ENCODE data around the gene MMP24. TPM values are rescaled to one million over a fixed set of nuclear protein-coding genes. Genes with fewer than 3 reads are reported as not detected.

Gene MMP24
- total and polyA plus RNA-seq, 2 of the 13 experiments (the other 11 are each of a cell fraction or from before 2014, with no cell fraction given), result 0.29 to 0.35 TPM

DNA sequence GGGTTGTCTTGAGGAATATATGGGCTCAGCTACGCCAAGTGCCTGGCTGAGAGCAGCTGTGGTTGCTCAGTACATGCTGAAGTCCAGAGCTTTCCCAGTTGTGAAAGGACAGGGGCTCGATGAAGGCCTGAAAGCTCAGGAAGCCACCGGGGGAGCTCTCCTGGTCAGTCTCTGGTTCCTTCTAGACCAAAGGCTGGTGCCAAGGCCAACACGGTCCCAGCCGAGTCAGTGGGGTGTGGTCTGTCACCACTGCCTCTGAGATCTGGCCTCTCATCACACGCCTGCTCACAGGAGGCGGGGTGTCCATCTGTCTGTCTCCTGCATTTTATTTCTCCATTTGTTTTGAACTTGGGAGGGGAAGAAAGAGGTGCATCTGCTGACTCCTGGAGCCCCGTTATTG is 70.7 kb downstream of the MMP24 start (continued):
- TF ChIP-seq DR1 (CRISPR knock-in tag; IDR thresholded peaks at IDR 0.05) (no peak), NFYC (CRISPR knock-in tag; IDR thresholded peaks at IDR 0.05) (no peak), RXRA (CRISPR knock-in tag; IDR thresholded peaks at IDR 0.05) (0 out of 2 replicates have a peak, but pooled peaks have one; percentile 18), RAD51 (IDR thresholded peaks at IDR 0.05; ENCODE audit: borderline replicate concordance) (no peak), SOX5 (CRISPR knock-in tag; IDR thresholded peaks at IDR 0.05; ENCODE audit: borderline replicate concordance) (no peak), NFKB2 (CRISPR knock-in tag; IDR thresholded peaks at IDR 0.05; ENCODE audit: borderline replicate concordance) (0 out of 2 replicates have a peak, but pooled peaks have one; percentile 31), SNRNP70 (IDR thresholded peaks at IDR 0.05; ENCODE audit: low read depth, low read length) (no peak), SAFB2 (CRISPR knock-in tag; IDR thresholded peaks at IDR 0.05; ENCODE audit: borderline replicate concordance, low read depth) (0 out of 2 replicates have a peak, but pooled peaks have one; percentile 11), ZNF598 (CRISPR knock-in tag; IDR thresholded peaks at IDR 0.05; ENCODE audit: borderline replicate concordance) (0 out of 2 replicates have a peak, but pooled peaks have one; percentile 78)
- TF ChIP-seq, protein P1, sequence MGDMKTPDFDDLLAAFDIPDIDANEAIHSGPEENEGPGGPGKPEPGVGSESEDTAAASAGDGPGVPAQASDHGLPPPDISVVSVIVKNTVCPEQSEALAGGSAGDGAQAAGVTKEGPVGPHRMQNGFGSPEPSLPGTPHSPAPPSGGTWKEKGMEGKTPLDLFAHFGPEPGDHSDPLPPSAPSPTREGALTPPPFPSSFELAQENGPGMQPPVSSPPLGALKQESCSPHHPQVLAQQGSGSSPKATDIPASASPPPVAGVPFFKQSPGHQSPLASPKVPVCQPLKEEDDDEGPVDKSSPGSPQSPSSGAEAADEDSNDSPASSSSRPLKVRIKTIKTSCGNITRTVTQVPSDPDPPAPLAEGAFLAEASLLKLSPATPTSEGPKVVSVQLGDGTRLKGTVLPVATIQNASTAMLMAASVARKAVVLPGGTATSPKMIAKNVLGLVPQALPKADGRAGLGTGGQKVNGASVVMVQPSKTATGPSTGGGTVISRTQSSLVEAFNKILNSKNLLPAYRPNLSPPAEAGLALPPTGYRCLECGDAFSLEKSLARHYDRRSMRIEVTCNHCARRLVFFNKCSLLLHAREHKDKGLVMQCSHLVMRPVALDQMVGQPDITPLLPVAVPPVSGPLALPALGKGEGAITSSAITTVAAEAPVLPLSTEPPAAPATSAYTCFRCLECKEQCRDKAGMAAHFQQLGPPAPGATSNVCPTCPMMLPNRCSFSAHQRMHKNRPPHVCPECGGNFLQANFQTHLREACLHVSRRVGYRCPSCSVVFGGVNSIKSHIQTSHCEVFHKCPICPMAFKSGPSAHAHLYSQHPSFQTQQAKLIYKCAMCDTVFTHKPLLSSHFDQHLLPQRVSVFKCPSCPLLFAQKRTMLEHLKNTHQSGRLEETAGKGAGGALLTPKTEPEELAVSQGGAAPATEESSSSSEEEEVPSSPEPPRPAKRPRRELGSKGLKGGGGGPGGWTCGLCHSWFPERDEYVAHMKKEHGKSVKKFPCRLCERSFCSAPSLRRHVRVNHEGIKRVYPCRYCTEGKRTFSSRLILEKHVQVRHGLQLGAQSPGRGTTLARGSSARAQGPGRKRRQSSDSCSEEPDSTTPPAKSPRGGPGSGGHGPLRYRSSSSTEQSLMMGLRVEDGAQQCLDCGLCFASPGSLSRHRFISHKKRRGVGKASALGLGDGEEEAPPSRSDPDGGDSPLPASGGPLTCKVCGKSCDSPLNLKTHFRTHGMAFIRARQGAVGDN (CRISPR knock-in tag; IDR thresholded peaks at IDR 0.05), result peak; percentile 38; the same call in 1 of the 2 replicates
- TF ChIP-seq, protein P2, sequence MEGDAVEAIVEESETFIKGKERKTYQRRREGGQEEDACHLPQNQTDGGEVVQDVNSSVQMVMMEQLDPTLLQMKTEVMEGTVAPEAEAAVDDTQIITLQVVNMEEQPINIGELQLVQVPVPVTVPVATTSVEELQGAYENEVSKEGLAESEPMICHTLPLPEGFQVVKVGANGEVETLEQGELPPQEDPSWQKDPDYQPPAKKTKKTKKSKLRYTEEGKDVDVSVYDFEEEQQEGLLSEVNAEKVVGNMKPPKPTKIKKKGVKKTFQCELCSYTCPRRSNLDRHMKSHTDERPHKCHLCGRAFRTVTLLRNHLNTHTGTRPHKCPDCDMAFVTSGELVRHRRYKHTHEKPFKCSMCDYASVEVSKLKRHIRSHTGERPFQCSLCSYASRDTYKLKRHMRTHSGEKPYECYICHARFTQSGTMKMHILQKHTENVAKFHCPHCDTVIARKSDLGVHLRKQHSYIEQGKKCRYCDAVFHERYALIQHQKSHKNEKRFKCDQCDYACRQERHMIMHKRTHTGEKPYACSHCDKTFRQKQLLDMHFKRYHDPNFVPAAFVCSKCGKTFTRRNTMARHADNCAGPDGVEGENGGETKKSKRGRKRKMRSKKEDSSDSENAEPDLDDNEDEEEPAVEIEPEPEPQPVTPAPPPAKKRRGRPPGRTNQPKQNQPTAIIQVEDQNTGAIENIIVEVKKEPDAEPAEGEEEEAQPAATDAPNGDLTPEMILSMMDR (CRISPR knock-in tag; IDR thresholded peaks at IDR 0.05), result 0 out of 2 replicates have a peak, but pooled peaks have one; percentile 8

Data from HepG2 (cell line).